Ovary (tissue), 9 donors: ENCODE measurements around the gene PTPN20. TPM values are rescaled to one million over a fixed set of nuclear protein-coding genes. Genes with fewer than 3 reads are reported as not detected.

Experiments
- DNase-seq, 5 donors: peaks; one replicate each; pipeline ENCODE4 v3.0.0-alpha.2; 2019 to 2020
- H3K27ac ChIP-seq, 2 donors: fragments of 200-600 bp; one replicate each; pipeline versions ENCODE4 v1.5.1 to v1.8.0; 2019 to 2022
- H3K27me3 ChIP-seq: fragments of 200-600 bp; one replicate; pipeline ENCODE4 v1.8.0; 2022
- H3K36me3 ChIP-seq: fragments of 200-600 bp; sonication (generic); one replicate; pipeline ENCODE4 v1.5.1; 2019
- H3K4me1 ChIP-seq: one replicate; pipeline ENCODE4 v1.8.1; 2013; ENCODE audit warnings: mild to moderate bottlenecking, moderate library complexity; ENCODE audit not compliant: insufficient read depth
- H3K4me3 ChIP-seq: fragments of 200-600 bp; sonication (generic); one replicate; pipeline ENCODE4 v1.5.1; 2017
- H3K9me3 ChIP-seq, 2 donors: fragments of 200-600 bp in 1 of 2; sonication (generic) in 1 of 2; one replicate each; pipeline versions ENCODE4 v1.5.1 to v1.8.1; 2013 to 2019; ENCODE audit warnings: mild to moderate bottlenecking in 1 of 2, moderate library complexity in 1 of 2
- EP300 ChIP-seq: sonication (generic); formaldehyde crosslinking; IDR thresholded peaks from one replicate; pipeline ENCODE4 v1.6.1; 2017; ENCODE audit warnings: antibody characterized with exemption
- POLR2A ChIP-seq: fragments of 450-650 bp; IDR thresholded peaks from one replicate; pipeline ENCODE4 v1.6.1; 2017; ENCODE audit warnings: antibody characterized with exemption, mild to moderate bottlenecking, moderate library complexity
- WGBS, 3 donors: extraction: QIAGEN DNeasy Blood & Tissue Kit in 1 of 3; methylation state at CpG; one replicate each; pipeline versions ENCODE4 v1.1.5 to v1.1.7; 2013 to 2017; 5-methylcytosine and 5-hydroxymethylcytosine counted together
- intact Hi-C, 4 donors: fragments of 100-400 bp; cut with DNase I; formaldehyde crosslinking; loops; one replicate each; pipeline versions ENCODE4 v1.11.0 to v1.15.1; 2022 to 2023
- polyA plus RNA-seq, 2 donors: library from polyadenylated mRNA; stranded (reverse); fragments of 200-250 nt in 1 of 2; fragments of 350-450 nt in 1 of 2; fragmentation: Illumina TruSeq in 1 of 2; extraction: RNeasy Lipid Tissue Mini Kit (QIAGEN cat#74804) in 1 of 2; gene quantifications; one replicate each; pipeline ENCODE4 v1.2.3, GENCODE V29; 2013 to 2014
- total RNA-seq, 7 donors: library from RNA; depleted of rRNA in 2 of 7; stranded (reverse); fragments of >200 nt in 2 of 7; fragmentation: NEBNext Ultra II Directional in 3 of 7; extraction: Animal tissue kit (Norgen Biotek cat#: 25700) in 3 of 7; gene quantifications; one replicate each; pipeline versions ENCODE4 v1.1.0 to v1.2.4, GENCODE V29; 2016 to 2023
- TF ChIP-seq, protein P1 (sequence below), 3 donors: fragments of 450-650 bp in 2 of 3; fragments of 200-600 bp in 1 of 3; IDR thresholded peaks; one replicate each; pipeline versions ENCODE4 v1.5.1 to v1.8.0; 2016 to 2022; ENCODE audit warnings: antibody characterized with exemption in 3 of 3, mild to moderate bottlenecking in 1 of 3
- donor health status: DM: no; HTN: no; CAD: no; lungs with moderate emphysema.
- donor health status: DM: no; HTN: no; CAD: no.
- donor health status: Bipolar disorder and iron deficiency.
- donor health status: DM: yes; HTN: yes; CAD: no.
- donor health status: DM: no; HTN: no; CAD: no.
- donor health status: DM: yes; HTN: yes; CAD: no.

PTPN20 gene
- total and polyA plus RNA-seq, 9 donors, result 1.5 to 8.7 (median 5.0) TPM

DNA sequence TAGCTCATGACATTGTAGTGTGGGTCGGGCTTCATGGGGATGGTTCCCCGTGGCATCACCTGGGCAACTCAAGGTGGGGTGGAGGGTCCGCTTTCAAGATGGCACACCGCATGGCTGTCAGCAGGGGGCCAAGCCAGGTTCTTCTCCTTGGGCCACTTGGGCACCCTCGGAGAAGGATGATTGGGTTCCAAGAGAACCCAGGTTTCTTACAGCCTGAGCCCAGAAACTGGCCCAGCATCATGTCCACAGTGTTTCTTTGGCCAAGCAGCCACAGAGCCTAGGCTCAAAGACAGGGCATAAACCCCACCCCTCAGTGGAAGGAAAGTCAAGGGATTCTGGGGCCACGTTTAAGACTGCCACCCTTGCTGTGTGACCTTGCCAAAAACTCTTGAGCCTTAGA, 110.6 kb downstream of the PTPN20 start:
- H3K27me3 ChIP-seq, result no peaks in the 10 kb centered on the region
- no peaks in the 10 kb centered on the region for H3K4me1 ChIP-seq
- no peaks in the 10 kb centered on the region for H3K9me3 ChIP-seq
- 82 to 94% (median 89%) methylated on average over 6 of the region's 6 CpGs for WGBS, 3 donors
- no peak overlapping the region for H3K27ac ChIP-seq
- intact Hi-C loops, result loop anchor here in 2 of 4 donors (5.0 to 10.0 kb wide), 2 partner anchors 290 to 293 kb away; no protein-coding TSS in a partner anchor
- no peaks in the 10 kb centered on the region for H3K36me3 ChIP-seq
- TF ChIP-seq EP300 (no peak), POLR2A (no peak)
- TF ChIP-seq, protein P1, sequence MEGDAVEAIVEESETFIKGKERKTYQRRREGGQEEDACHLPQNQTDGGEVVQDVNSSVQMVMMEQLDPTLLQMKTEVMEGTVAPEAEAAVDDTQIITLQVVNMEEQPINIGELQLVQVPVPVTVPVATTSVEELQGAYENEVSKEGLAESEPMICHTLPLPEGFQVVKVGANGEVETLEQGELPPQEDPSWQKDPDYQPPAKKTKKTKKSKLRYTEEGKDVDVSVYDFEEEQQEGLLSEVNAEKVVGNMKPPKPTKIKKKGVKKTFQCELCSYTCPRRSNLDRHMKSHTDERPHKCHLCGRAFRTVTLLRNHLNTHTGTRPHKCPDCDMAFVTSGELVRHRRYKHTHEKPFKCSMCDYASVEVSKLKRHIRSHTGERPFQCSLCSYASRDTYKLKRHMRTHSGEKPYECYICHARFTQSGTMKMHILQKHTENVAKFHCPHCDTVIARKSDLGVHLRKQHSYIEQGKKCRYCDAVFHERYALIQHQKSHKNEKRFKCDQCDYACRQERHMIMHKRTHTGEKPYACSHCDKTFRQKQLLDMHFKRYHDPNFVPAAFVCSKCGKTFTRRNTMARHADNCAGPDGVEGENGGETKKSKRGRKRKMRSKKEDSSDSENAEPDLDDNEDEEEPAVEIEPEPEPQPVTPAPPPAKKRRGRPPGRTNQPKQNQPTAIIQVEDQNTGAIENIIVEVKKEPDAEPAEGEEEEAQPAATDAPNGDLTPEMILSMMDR (IDR thresholded peaks at IDR 0.05), result no peak
- H3K4me3 ChIP-seq, result no peak overlapping the region
- no peak for DNase-seq

DNA sequence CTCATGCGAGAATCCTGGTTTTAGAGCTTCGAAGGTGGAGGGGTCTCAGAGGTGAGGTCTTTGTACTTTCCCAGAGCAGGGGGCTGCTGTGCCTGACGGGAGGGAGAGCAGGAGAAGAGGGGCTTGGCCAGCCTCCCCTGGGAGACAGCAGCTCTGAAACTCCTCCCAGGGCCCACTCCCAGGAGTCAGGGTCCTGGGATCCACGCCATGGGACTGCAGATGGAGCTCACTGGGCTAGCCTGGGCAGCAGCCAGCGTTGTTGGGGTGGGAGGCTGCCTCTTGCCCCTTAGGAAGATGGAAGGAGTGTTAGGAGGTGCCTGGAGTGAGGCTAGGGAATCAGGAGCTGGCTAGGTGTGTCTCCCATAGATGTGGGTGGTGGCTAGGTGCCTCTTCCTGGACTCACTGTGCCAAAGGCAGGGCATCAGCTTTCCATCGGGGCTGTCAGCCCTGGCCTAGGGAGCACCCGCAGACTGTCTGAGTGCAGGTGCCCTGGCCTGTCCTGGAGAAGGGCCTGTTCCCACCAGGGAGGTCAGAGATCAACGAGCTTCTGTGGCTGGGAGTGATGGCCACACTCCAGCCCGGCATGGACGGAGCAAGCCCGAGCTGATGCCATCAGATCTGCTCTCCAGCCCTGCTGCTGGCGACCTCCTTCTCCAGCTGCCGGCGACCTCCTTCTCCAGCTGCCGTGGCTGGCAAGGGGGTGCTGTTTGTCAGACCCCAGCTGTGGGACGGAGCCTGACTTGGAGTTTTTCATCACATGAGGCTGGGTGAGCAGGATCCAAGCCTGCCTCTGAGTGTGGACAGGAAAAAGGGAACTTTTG, 111.3 kb downstream of the PTPN20 start:
- TF ChIP-seq EP300 (no peak), POLR2A (no peak)
- TF ChIP-seq, protein P1 (IDR thresholded peaks at IDR 0.05), result no peak
- WGBS, 3 donors, result 39 to 63% (median 52%) methylated on average over 16 of the region's 16 CpGs
- intact Hi-C loops, result loop anchor here in 2 of 4 donors (5.0 to 10.0 kb wide), 2 partner anchors 290 to 292 kb away; no protein-coding TSS in a partner anchor
- Histone ChIP-seq H3K36me3 (no peaks in the 10 kb centered on the region), H3K4me3 (no peak overlapping the region), H3K27me3 (no peaks in the 10 kb centered on the region), H3K4me1 (no peaks in the 10 kb centered on the region), H3K9me3 (no peaks in the 10 kb centered on the region), H3K27ac (no peak overlapping the region)
- DNase-seq, result peak in 1 of 5 donors; percentile 15

DNA sequence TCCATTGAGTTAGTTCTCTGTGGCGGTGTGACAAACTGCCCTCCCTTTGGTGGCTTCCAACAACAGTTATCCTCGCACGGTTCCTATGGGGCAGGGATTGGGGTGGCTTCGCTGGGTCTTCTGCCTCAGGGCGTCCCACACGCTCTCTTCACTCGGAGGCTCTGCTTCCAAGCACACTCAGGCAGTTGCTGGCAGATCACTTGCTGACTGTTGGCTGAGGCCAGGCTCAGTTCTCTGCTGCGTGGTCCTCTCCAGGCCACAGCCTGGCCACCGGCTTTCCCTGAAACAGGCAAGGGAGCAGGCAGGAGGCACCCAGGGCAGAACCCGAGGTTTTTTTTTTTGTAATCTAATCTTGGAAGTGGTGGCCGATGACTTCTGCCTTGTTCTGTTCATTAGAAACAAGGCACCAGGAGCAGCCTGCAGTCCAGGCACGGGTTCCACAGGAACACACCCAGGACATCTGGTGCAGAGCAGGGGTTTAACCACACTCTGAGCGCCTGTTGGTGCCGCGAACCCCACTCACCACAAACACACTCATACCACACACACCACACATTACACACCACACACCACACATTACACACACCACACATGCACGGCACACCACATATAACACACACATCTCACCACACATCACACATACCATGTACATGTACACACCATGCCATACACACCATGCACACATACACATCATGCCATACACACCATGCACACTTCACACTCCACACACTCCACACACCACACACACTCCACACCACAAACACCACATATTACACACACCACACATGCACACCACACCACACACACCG, 112.2 kb downstream of the PTPN20 start:
- Histone ChIP-seq H3K27ac (no peak overlapping the region), H3K36me3 (no peaks in the 10 kb centered on the region)

GRCh38 chr10:47024046-47024322, 112.8 kb downstream of the PTPN20 start:
- no peak for DNase-seq
- Histone ChIP-seq H3K9me3 (no peaks in the 10 kb centered on the region), H3K4me1 (no peaks in the 10 kb centered on the region), H3K27ac (no peak overlapping the region), H3K27me3 (no peaks in the 10 kb centered on the region), H3K36me3 (no peaks in the 10 kb centered on the region), H3K4me3 (no peak overlapping the region)
- 30 to 58% (median 53%) methylated on average over 1 of the region's 1 CpG for WGBS, 3 donors
- intact Hi-C loops, result loop anchor here in 2 of 4 donors (5.0 to 10.0 kb wide), 2 partner anchors 288 to 291 kb away; no protein-coding TSS in a partner anchor
- TF ChIP-seq POLR2A (no peak), EP300 (no peak)
- TF ChIP-seq, protein P1 (IDR thresholded peaks at IDR 0.05), result no peak

More for the DNA sequence above, 112.2 kb downstream of the PTPN20 start:
- intact Hi-C loops, result loop anchor here in 2 of 4 donors (5.0 to 10.0 kb wide), 2 partner anchors 289 to 291 kb away; no protein-coding TSS in a partner anchor
- no peaks in the 10 kb centered on the region for H3K27me3 ChIP-seq
- no peaks in the 10 kb centered on the region for H3K4me1 ChIP-seq
- peak in 1 of 5 donors; percentile 17 for DNase-seq
- no peak overlapping the region for H3K4me3 ChIP-seq
- no peaks in the 10 kb centered on the region for H3K9me3 ChIP-seq
- WGBS, 3 donors, result 75 to 81% (median 78%) methylated on average over 17 of the region's 17 CpGs
- no peak for TF ChIP-seq POLR2A
